ENCODE data around the gene ZBTB5. TPM values are rescaled to one million over a fixed set of nuclear protein-coding genes. Genes with fewer than 3 reads are reported as not detected.

Gene ZBTB5
- total and polyA plus RNA-seq, 2 of the 8 experiments (the other 6 are each of a cell fraction or from before 2014, with no cell fraction given) = 13.3 to 14.5 TPM

- TF ChIP-seq CEBPB (IDR thresholded peaks at IDR 0.05; ENCODE audit: low read depth, low read length) (no peak), MAX (IDR thresholded peaks at IDR 0.05) (no peak), CHD1 (IDR thresholded peaks at IDR 0.05; ENCODE audit: low read depth, low read length) (no peak), SP1 (IDR thresholded peaks at IDR 0.05; ENCODE audit: low read depth, low read length) (no peak), CBX5 (IDR thresholded peaks at IDR 0.05; ENCODE audit: low read depth, low read length) (no peak), RBBP5 (IDR thresholded peaks at IDR 0.05; ENCODE audit: borderline replicate concordance, low read depth, low read length) (no peak)
Observed at GRCh38 chr9:37417252-37417803, 47.9 kb downstream of the ZBTB5 start (continued).

All from H1 (cell line).